Measurements from ENCODE around the gene HECW1.

Gene HECW1

DNA sequence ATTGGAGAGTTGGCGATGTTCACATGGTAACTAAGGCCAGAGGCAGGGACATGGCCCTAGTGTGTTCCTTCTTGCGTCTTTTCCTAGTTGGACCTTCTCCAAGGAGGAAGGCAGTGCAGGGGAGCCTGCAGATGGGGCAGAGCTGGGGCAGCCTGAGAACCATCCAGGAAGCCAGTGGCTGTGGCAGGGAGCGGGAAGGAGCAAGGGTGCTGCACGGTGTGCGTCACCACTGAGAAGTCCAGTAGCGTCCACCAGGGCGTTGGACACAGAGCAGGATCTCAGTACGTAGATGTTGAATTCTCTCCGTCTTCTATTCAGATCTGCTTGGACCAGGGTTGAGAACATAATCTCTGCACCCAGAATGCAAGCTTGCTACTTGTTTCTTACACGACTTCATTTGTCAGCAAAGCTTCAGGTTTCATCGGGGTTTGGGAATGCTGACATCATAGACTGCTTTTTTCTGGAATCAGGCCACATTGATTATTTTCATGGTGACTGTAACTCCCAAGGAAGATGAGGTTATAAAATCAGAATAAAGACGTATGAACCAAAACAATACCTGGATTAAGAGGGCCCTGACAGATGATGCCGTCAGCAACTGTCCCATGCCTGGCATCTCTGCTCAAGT, 130.3 kb downstream of the HECW1 start:
- TF ChIP-seq, protein P1, sequence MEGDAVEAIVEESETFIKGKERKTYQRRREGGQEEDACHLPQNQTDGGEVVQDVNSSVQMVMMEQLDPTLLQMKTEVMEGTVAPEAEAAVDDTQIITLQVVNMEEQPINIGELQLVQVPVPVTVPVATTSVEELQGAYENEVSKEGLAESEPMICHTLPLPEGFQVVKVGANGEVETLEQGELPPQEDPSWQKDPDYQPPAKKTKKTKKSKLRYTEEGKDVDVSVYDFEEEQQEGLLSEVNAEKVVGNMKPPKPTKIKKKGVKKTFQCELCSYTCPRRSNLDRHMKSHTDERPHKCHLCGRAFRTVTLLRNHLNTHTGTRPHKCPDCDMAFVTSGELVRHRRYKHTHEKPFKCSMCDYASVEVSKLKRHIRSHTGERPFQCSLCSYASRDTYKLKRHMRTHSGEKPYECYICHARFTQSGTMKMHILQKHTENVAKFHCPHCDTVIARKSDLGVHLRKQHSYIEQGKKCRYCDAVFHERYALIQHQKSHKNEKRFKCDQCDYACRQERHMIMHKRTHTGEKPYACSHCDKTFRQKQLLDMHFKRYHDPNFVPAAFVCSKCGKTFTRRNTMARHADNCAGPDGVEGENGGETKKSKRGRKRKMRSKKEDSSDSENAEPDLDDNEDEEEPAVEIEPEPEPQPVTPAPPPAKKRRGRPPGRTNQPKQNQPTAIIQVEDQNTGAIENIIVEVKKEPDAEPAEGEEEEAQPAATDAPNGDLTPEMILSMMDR (IDR thresholded peaks at IDR 0.05; ENCODE audit: extremely low read depth, missing control alignments) = no peak
- no peak for DNase-seq (ENCODE audit: low spot score)

DNA sequence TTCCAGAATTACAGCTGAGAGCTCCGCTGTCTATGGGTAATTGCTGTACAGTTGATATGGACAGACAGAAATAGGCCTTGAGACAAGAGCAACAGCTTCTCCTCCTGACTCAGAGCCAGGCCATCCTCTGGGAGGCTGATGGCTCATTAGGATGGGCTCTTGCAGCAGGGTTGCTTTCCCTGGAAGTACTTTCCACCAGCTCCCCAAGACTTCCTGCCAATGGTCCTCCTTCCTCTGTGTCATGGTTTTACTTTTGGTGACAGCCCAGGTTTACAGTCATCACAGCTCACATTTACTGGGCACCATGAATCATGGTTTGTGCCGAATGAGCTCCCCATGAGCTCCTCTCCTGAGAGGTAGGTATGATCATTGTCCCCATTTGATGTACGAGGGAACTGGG, 131.8 kb downstream of the HECW1 start:
- TF ChIP-seq, protein P1 (IDR thresholded peaks at IDR 0.05; ENCODE audit: extremely low read depth, missing control alignments) = no peak
- DNase-seq (ENCODE audit: low spot score) = no peak

DNA sequence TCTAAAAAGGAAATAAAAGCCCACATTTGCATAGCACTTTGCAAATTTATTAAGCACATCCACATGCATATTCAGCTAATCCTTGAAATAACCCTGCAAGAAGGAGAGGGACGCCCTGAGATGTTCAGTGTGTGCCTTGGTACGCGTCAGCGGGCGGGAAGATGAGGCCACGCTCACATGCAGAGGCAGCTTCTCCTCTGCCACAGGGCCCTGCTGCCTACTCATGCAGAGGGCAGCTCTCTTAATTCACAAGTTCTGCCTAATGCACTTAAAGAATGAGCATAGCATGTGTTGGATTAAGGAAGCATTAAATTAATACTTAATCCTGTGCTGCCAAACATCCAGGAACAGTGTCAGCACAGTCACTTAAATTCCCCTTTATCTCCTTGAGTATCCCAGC, 132.3 kb downstream of the HECW1 start:
- TF ChIP-seq, protein P1 (IDR thresholded peaks at IDR 0.05; ENCODE audit: extremely low read depth, missing control alignments) = no peak
- DNase-seq (ENCODE audit: low spot score) = no peak

DNA sequence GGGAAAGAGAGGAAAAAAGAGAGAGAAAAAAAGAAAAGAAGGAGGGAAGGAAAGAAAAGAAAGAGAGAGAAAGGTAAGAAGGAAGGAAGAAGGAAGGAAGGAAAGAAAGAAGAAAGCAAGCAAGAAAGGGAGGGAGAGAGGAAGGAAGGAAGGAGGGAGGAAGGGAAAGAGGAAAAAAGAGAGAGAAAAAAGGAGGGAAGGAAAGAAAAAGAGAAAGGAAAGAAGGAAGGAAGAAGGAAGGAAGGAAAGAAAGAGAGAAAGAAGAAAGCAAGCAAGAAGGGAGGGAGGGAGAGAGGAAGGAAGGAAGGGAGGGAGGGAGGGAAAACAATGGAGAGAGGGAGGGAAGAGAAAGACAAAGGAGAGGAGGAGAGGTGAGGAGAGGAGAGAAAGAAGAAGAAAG, 135.3 kb downstream of the HECW1 start:
- TF ChIP-seq, protein P1 (IDR thresholded peaks at IDR 0.05; ENCODE audit: extremely low read depth, missing control alignments) = no peak
- no peak for DNase-seq (ENCODE audit: low spot score)

DNA sequence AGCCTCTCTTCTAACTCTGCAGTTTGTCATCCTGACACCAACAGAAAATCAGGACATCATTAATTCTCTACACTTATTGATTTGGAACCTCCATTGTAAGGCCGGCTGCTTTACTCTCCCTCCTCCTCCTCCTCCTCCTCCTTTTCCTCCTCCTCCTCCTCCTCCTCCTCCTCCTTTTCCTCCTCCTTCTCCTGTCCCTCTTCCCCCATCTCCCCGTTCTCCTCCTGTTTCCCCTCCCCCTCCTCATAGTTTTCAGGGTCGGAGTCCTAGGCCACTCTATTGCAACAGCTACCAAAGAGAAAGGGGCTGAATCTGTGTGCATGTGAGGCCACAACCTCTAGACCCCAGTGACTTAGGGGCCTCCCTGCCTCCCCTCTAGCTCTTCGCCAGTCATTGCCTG, 136.1 kb downstream of the HECW1 start:
- TF ChIP-seq, protein P1 (IDR thresholded peaks at IDR 0.05; ENCODE audit: extremely low read depth, missing control alignments) = no peak
- no peak for DNase-seq (ENCODE audit: low spot score)

DNA sequence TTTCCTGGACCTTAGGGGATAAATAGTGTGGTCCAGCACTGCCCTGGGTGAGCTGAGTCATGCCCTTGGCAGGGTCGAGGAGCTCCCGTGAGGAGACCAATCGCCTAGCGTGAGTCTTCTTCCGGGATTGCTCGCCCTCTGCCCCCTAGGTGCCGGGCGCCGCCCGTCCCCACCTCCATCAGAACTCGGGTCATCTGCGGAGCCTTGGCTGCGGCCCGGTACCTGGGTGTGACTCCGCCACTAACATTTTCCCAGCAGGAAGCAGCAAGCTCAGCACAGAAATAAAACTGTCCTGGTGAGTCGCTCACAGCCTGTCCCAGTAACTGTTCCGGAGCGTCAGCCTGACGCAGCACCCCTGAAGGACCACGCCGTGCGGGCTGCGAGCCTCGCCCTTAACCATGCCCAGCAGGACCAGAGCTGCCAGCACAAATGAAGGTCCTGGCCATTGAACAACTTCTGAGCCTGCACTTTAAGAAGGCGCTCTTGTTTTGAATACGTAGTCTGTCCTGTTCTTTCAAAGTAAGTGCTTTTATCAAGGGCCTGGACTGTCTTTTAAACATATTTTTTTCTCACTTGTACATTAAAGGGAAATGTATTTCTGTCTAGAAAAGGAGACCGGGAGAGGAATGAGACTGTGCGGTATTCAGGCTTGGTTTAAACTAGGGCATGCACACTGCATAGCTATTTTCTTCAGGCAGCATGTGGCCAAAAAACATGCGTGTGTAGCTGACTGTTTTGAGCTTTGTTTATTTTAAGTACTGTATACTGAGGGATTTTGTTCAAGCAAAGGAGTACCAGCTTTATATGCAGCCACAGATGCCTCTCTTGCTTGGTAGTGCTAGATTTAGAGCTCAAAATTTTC, 136.7 kb downstream of the HECW1 start:
- TF ChIP-seq, protein P1 (IDR thresholded peaks at IDR 0.05; ENCODE audit: extremely low read depth, missing control alignments) = no peak

DNA sequence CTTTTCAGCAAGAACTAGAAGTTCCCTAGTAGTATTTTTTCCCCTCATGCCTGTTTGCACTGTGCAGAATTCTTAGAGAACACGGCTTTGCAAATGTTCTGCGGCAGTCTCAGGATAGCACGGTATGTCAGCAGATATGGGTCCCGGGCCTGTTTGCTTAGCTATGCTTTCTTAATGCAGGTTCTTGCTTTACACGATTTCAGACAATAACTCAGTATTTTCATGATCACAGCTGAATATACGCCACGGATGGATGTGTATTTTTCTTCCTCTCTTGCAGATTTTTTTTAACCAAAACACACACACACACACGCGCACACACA, 137.3 kb downstream of the HECW1 start:
- TF ChIP-seq, protein P1 (IDR thresholded peaks at IDR 0.05; ENCODE audit: extremely low read depth, missing control alignments) = no peak
- no peak for DNase-seq (ENCODE audit: low spot score)

More for the DNA sequence above, 136.7 kb downstream of the HECW1 start:
- DNase-seq (ENCODE audit: low spot score) = no peak

Measured in GM20000 (cell line).